Stimulated activated CD4-positive, alpha-beta T cell treated with anti-CD3 and anti-CD28 coated beads, Interleukin-1b, Interleukin-23, amount 100 ng/mL, for 24 hours (primary cell): Measurements from ENCODE around the gene ELMO1.

Source experiments
- DNase-seq, 4 experiments: peaks; one replicate each; pipeline ENCODE4 v3.0.0-alpha.2; 2020; ENCODE audit warnings: low read depth in 4 of 4, low spot score in 1 of 4

The ELMO1 gene

GRCh38 chr7:36865019-36865418, 583.6 kb downstream of the ELMO1 start:
- no peak for DNase-seq

DNA sequence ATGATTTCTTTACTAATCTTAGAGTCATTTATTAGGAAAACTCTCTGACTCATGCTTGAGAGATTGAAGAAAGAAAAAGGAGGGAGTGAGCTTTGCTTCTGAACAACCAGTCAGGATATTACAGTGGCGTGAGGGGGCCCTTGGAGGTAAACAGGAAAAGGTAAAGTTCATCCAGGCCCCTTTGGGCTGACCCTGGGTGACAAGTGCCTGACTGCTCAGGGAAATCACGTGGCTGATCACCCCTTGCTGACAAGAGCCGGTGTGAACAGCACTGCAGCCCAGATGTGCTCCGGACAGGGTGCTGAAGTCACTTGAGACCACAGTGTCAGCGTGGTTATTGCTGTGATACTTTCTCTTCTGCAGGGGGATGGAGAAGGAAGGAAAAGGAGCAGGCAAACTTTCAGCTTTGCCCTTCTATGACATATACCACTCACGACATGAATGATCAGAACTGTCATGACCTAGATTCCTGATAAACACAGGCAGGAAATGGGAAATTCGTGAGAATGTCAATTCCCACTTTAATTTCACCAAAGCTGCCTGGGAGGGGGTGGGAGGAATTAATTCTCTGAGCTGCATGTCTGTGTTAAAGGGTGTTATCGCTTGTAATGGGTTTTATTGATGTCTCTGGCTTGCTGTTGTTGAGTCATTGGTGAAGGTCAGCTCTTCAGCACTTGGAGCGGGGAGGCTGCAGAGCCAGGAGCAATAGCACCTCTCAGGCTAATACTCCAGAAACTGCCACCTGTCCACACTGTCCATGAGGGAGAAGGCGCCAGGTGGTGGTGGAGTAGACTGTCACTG, 584.6 kb downstream of the ELMO1 start:
- no peak for DNase-seq

DNA sequence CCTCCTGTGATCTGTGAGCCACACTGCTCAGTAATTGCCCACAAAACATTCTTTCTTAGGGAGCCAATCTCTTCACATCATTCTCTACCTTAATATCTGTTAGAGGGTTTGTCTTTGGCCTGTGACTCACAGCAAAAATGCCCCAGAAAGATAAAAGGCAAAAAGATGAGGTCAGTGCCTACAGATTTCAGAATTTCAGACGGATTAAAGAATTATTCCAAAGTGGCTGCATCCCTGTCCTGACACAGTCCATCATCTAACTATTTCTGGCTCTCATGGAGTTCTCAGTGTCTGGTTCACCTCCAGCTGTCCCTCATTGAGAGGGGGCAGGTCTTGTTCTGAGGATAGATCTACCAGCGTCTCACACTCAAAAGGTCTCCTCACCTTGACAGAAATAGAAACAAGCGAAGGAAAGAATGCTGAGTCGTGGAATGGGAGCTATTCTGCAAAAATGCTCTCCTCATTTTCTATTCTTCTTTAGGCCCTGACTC, 585.8 kb downstream of the ELMO1 start:
- DNase-seq, result no peak

DNA sequence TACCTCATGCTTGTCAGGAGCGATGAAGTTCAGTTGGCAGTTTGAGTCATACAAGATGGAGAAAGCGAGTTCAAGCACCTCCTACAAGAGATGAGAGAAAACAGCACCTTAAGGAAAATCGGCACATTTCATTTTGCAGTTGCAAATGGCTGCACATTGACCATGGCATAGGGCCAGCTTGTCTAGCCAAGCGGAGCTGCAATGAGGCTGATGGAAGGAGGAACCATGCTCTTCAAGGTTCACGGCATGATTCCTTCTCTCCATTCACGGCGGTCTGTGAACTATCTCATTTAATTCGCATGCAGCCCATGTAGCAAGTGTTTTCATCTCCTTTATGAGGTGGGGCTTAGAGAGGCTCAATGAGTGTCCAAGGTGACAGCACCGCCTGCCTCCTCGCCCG, 587.0 kb downstream of the ELMO1 start:
- no peak for DNase-seq

DNA sequence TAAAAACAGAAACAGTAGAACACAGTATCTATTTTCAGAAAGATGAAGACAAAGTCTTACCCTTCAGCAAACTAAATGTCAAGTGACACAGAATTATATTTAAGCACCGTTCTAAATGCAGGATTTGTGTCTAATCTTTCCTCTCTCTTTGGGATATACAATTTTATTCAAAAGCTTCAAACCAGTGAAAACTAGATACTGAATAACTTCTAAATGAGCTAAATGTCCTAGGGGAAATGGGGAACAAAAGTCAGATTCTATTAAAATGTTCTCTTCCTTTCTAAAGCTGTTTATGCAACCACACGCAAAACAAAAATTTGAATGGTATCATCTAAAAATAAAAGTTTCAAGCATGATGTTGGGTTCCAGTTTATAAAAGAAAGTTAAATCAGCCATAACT, 588.0 kb downstream of the ELMO1 start:
- no peak for DNase-seq

DNA sequence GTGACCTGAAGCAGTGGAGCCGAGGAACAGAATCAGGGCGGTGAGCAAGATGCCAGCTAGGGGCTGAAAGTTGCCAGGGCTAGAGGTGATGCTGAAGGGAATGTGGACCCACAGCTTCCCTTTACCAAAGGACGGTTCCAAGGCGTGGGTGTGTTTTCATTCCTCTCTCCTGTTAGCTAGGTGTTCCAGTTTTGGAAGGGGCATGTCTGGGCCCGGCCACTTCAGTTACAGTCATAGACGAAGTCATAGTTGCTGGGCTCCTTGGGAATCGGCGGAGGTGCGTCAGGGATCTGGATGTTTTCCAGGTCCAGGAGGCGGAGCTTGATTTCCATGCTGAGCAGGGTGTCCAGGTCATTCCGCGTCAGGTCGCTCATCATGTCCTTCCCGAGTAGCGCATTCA, 593.3 kb downstream of the ELMO1 start:
- no peak for DNase-seq

GRCh38 chr7:36854652-36855051, 594.0 kb downstream of the ELMO1 start:
- no peak for DNase-seq

DNA sequence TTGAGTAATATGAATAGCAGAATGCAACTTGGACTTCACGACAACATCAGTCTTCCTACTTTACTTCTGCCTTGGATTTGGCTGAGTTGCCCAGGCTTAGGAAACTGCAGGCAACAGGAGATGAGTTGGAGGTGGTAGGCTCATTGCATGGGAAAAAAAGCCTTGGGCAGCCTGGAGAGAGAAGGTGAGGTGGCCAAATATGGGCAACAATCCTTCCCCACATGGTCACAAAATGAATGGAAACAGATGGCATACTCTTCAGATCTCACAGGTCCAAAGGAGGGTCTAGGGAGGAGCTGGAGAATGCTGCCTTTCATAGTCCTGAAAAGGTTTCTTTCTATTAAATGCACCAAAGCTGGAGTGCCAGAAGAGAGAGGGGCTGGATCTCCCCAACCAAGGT, 595.7 kb downstream of the ELMO1 start:
- DNase-seq, result no peak

- DNase-seq, result peak in 1 of 4 experiments; percentile 11
Observed at GRCh38 chr7:36852017-36852416, 596.6 kb downstream of the ELMO1 start.

DNA sequence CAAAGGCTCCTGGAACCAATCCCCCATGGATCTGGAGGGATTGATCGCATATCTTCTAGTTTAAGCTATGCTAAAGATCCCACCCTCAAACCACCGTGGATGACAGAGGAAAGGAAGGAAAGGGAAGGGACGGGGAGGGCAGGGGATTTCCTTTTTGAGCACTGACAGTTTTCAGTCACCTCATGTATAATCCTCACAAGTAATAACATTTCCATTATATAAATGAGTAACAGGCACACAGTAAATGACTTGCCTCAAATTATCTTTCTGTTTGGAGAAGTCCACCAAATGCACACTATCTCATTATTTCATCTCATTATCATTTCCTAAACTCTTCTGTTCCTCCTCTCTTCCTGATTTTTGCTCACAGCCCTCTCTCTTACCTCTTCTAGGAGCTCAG, 597.3 kb downstream of the ELMO1 start:
- no peak for DNase-seq

- DNase-seq, result no peak
Observed at GRCh38 chr7:36847946-36848345, 600.7 kb downstream of the ELMO1 start.

- DNase-seq, result no peak
Observed at GRCh38 chr7:36844374-36844773, 604.3 kb downstream of the ELMO1 start.

GRCh38 chr7:36840904-36841303, 607.8 kb downstream of the ELMO1 start:
- no peak for DNase-seq

- DNase-seq, result no peak
Observed at GRCh38 chr7:36838616-36839225, 609.9 kb downstream of the ELMO1 start.

- no peak for DNase-seq
Observed at GRCh38 chr7:36831049-36831448, 617.6 kb downstream of the ELMO1 start.

DNA sequence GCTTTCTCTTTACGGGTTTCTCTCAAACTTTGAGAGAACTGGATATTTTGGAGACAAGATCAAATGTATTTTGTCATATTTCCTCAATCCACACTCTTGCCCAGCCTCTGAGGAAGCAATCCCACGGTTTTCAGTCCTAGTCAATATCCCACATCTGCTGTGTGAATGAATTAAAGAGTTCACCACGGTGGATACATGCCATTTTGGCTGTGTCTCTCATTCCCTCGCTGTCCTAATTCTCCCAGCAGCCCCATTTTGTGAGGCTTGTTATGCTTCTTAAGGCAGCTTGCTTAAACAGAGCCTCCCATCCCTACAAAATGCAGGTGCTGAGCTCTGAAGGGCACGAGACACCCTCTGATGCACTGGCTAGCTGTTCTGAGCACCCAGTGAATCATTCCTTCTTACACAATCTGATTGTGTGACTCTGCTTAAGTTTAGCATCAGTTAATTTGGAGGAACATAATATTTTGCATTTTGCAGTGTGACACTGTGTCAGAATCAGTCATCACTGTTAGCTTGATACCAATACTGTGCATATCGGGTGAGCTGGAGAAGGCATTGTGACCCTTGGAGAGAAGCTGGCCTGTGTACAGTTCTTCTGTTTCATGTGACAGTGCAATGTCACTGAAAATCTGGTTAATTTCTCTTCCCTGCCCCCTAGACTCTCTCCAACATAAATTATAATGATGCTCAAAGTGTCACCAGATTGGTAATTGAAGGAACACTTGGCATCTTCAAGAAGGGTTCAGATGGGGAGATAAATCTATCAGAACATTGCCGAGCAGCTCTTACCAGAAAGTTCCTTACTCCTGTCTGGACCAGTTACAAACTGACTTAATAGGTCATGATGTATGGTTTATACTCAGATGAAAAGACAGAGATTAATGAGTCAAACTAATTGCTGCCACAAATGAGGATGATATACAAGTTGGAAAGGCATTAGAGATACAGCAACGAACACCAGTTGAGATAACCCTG, 620.6 kb downstream of the ELMO1 start:
- DNase-seq, result no peak

GRCh38 chr7:36825501-36825900, 623.2 kb downstream of the ELMO1 start:
- no peak for DNase-seq

DNA sequence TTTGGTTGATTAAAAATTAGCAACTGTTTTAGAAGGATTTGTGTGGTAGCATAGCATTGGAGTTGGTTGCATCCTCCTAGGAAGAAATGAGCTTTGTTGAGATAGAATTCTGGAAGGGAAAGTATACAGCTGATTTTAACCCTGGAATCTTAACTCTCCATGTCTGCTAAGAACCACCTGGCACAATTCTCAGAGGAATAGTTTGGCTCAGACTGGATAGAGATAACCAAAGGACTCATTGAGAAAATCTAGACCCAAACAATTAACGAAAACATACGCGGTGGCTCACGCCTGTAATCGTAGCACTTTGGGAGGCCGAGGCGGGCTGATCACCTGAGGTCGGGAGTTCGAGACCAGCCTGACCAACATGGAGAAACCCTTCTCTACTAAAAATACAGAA, 625.3 kb downstream of the ELMO1 start:
- DNase-seq, result no peak

DNA sequence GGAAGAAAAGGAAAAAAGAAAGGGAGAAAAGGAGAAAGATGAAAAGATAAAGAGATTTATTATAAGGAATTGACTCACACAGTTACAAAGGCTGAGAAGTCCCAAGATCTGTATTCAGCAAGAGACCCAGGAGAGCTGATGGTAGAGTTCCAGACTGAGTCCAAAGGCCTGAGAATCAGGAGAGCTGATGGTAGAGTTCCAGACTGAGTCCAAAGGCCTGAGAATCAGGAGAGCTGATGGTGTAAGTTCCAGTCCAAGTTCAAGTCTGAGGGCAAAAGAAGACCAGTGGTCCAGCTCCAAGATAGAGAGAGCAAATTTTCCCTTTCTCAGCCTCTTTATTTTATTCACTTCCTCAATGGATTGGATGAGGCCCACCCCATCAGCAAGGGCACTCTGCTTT, 627.0 kb downstream of the ELMO1 start:
- no peak for DNase-seq

GRCh38 chr7:36820527-36821170, 628.0 kb downstream of the ELMO1 start:
- no peak for DNase-seq

GRCh38 chr7:36819639-36820038, 629.0 kb downstream of the ELMO1 start:
- DNase-seq, result no peak
